Upper lobe of right lung (tissue), 1 donor: ENCODE results near the gene PCDHGC3. TPM values are rescaled to one million over a fixed set of nuclear protein-coding genes. Genes with fewer than 3 reads are reported as not detected.
A peak's percentile ranks its signal among the peaks of the same experiment; 100 is the strongest.
"Not testable (repeated sequence)": the region's sequence is repeated elsewhere in the genome, so short reads cannot be mapped to it uniquely, and the experiment has no call there.

Experiments used
- ATAC-seq: fragments of 200-7000 bp; cut with Tn5 transposase; one replicate; pipeline ENCODE4 v1.9.1; 2020; ENCODE audit warnings: mild to moderate bottlenecking, moderate library complexity
- DNase-seq: peaks from one replicate; pipeline ENCODE4 v3.0.0-alpha.2; 2020
- H3K27ac ChIP-seq: fragments of 200-600 bp; one replicate; pipeline ENCODE4 v1.8.0; 2022
- H3K27me3 ChIP-seq: fragments of 200-600 bp; one replicate; pipeline ENCODE4 v1.8.0; 2022; ENCODE audit warnings: mild to moderate bottlenecking
- H3K36me3 ChIP-seq: fragments of 200-600 bp; one replicate; pipeline ENCODE4 v1.8.0; 2022
- H3K4me1 ChIP-seq: fragments of 200-600 bp; one replicate; pipeline ENCODE4 v1.8.0; 2022
- H3K4me3 ChIP-seq: fragments of 200-600 bp; one replicate; pipeline ENCODE4 v1.8.0; 2022; ENCODE audit warnings: mild to moderate bottlenecking
- H3K9me3 ChIP-seq: fragments of 200-600 bp; one replicate; pipeline ENCODE4 v1.8.0; 2022
- CTCF ChIP-seq: fragments of 200-600 bp; IDR thresholded peaks from one replicate; pipeline ENCODE4 v1.8.0; 2022; ENCODE audit warnings: antibody characterized with exemption
- intact Hi-C: fragments of 100-400 bp; cut with DNase I; formaldehyde crosslinking; loops from one replicate; pipeline ENCODE4 v1.11.0; 2022
- long read RNA-seq: library from polyadenylated mRNA; unstranded; transcript quantifications from one replicate; pipeline ENCODE4 v2.0.0, GENCODE V29; 2021
- total RNA-seq: library from RNA; stranded (reverse); fragmentation: NEBNext Ultra II Directional; extraction: Animal tissue kit (Norgen Biotek cat#: 25700); gene quantifications from one replicate; pipeline ENCODE4 v1.2.1, GENCODE V29; 2021
- donor health status: DM: no; HTN: yes; CAD: no; lungs with severe emphysema.

Gene PCDHGC3
- 109 TPM for total RNA-seq
- long read RNA-seq, full-length matches to known transcripts: 91 of 165 reads
- long read RNA-seq, partial matches to known transcripts: 71 of 165 reads
- long read RNA-seq, other reads (novel, unspliced or antisense): 3 of 165 reads

- no peaks in the 10 kb centered on the region for H3K36me3 ChIP-seq
- H3K4me3 ChIP-seq: peak within 1 kb of the TSS; percentile 64
- TF ChIP-seq CTCF: peak; percentile 39
- no peaks in the 10 kb centered on the region for H3K9me3 ChIP-seq
- ATAC-seq (peak; percentile 98), DNase-seq (peak; percentile 91)
- intact Hi-C loops: no loop called here
- peak within 1 kb of the TSS; percentile 81 for H3K27ac ChIP-seq
- H3K4me1 ChIP-seq: peaks cover 20% of the 10 kb centered on the region
- H3K27me3 ChIP-seq: peaks cover 6% of the 10 kb centered on the region
Observed at GRCh38 chr5:141475625-141476131, at the start of gene PCDHGC3. Gene PCDHGC3, plus strand, starts transcription at chr5:141475966. Its CDS starts 151 bp downstream, at chr5:141476117.

GRCh38 chr5:141427783-141428426 lies 47.9 kb upstream of the PCDHGC3 start:
- Histone ChIP-seq H3K27me3 (no peaks in the 10 kb centered on the region), H3K27ac (no peak overlapping the region), H3K36me3 (no peaks in the 10 kb centered on the region), H3K9me3 (peaks cover 60% of the 10 kb centered on the region), H3K4me3 (no peak overlapping the region), H3K4me1 (no peaks in the 10 kb centered on the region)
- ATAC-seq (no peak), DNase-seq (no peak)
- TF ChIP-seq CTCF: no peak
- intact Hi-C loops: no loop called here

- intact Hi-C loops: no loop called here
- no peak for DNase-seq
- H3K4me1 ChIP-seq: no peaks in the 10 kb centered on the region
- peak; percentile 81 for ATAC-seq
- H3K27me3 ChIP-seq: no peaks in the 10 kb centered on the region
- H3K27ac ChIP-seq: no peak within 1 kb of the TSS
- peak; percentile 38 for TF ChIP-seq CTCF
- peak within 1 kb of the TSS; percentile 15 for H3K4me3 ChIP-seq
- H3K9me3 ChIP-seq: peaks cover 37% of the 10 kb centered on the region
- H3K36me3 ChIP-seq: no peaks in the 10 kb centered on the region
Observed at GRCh38 chr5:141430332-141431113, 45.2 kb upstream of the PCDHGC3 start, which contains the start of gene PCDHGA12. Gene PCDHGA12, plus strand, starts transcription at chr5:141430507. Its CDS starts 253 bp downstream, at chr5:141430760.

GRCh38 chr5:141431286-141431685 lies 44.5 kb upstream of the PCDHGC3 start:
- peak overlapping the region; percentile 15 for H3K4me3 ChIP-seq
- no peak overlapping the region for H3K27ac ChIP-seq
- peaks cover 32% of the 10 kb centered on the region for H3K9me3 ChIP-seq
- H3K36me3 ChIP-seq: no peaks in the 10 kb centered on the region
- H3K27me3 ChIP-seq: no peaks in the 10 kb centered on the region
- intact Hi-C loops: no loop called here
- H3K4me1 ChIP-seq: no peaks in the 10 kb centered on the region
- TF ChIP-seq CTCF: no peak
- no peak for DNase-seq
- peak; percentile 21 for ATAC-seq

GRCh38 chr5:141432308-141432707 lies 43.5 kb upstream of the PCDHGC3 start:
- H3K36me3 ChIP-seq, DNase-seq, H3K4me3 ChIP-seq, H3K27me3 ChIP-seq, H3K27ac ChIP-seq, intact Hi-C loops, ATAC-seq, H3K4me1 ChIP-seq: not testable (repeated sequence)
- H3K9me3 ChIP-seq: peaks cover 23% of the 10 kb centered on the region

- DNase-seq, H3K27ac ChIP-seq, H3K4me3 ChIP-seq, ATAC-seq, H3K36me3 ChIP-seq, H3K27me3 ChIP-seq, H3K4me1 ChIP-seq, intact Hi-C loops: not testable (repeated sequence)
- H3K9me3 ChIP-seq: peaks cover 22% of the 10 kb centered on the region
Observed at GRCh38 chr5:141432726-141433125, 43.0 kb upstream of the PCDHGC3 start.
